CD4-positive, CD25-positive, alpha-beta regulatory T cell (primary cell): ENCODE data around the gene HOGA1. TPM values are rescaled to one million over a fixed set of nuclear protein-coding genes. Genes with fewer than 3 reads are reported as not detected.
A peak's percentile ranks its signal among the peaks of the same experiment; 100 is the strongest.
"Not testable (repeated sequence)": the region's sequence is repeated elsewhere in the genome, so short reads cannot be mapped to it uniquely, and the experiment has no call there.

Experiments used
- ATAC-seq, 2 donors: fragments of 150-1000 bp; cut with Tn5 transposase; one replicate each; pipeline ENCODE4 v1.10.0; 2021; ENCODE audit warnings: low read depth in 2 of 2, moderate number of reproducible peaks in 2 of 2, moderate library complexity in 1 of 2
- DNase-seq, 3 donors: peaks; one replicate each; pipeline versions ENCODE4 v3.0.0 to v3.0.0-alpha.2; 2012 to 2022; ENCODE audit warnings: mixed read lengths in 1 of 3
- H3K27ac ChIP-seq: one replicate; pipeline ENCODE4 v1.7.0; 2013; ENCODE audit warnings: mild to moderate bottlenecking, low read length; ENCODE audit not compliant: insufficient read depth, poor library complexity, severe bottlenecking
- H3K27me3 ChIP-seq: one replicate; pipeline ENCODE4 v1.7.0; 2013; ENCODE audit warnings: low read length; ENCODE audit not compliant: control insufficient read depth, insufficient read depth
- H3K36me3 ChIP-seq: one replicate; pipeline ENCODE4 v1.7.0; 2013; ENCODE audit warnings: mild to moderate bottlenecking, low read length, moderate library complexity; ENCODE audit not compliant: control insufficient read depth, insufficient read depth
- H3K4me1 ChIP-seq: 2 replicates; pipeline ENCODE4 v1.7.0; 2013; ENCODE audit warnings: mild to moderate bottlenecking, low read length; ENCODE audit not compliant: insufficient read depth, control insufficient read depth, poor library complexity, severe bottlenecking
- H3K4me3 ChIP-seq: one replicate; pipeline ENCODE4 v1.7.0; 2013; ENCODE audit warnings: low read depth, mild to moderate bottlenecking, low read length, moderate library complexity
- H3K9me3 ChIP-seq, 2 experiments: 1 replicate in 1 of 2; 2 replicates in 1 of 2; pipeline ENCODE4 v1.7.0; 2013; ENCODE audit warnings: low read length in 2 of 2, mild to moderate bottlenecking in 1 of 2, moderate library complexity in 1 of 2; ENCODE audit not compliant: control insufficient read depth in 2 of 2
- H3K27ac Mint-ChIP-seq, 3 donors: one replicate each; pipeline ENCODE4 v1.8.0; 2020 to 2022; ENCODE audit warnings: mild to moderate bottlenecking in 3 of 3, mixed read lengths in 3 of 3, moderate library complexity in 2 of 3
- H3K27me3 Mint-ChIP-seq: one replicate; pipeline ENCODE4 v1.8.0; 2022; ENCODE audit warnings: mild to moderate bottlenecking, mixed read lengths
- H3K36me3 Mint-ChIP-seq: one replicate; pipeline ENCODE4 v1.8.0; 2020; ENCODE audit warnings: mixed read lengths
- H3K4me1 Mint-ChIP-seq, 4 donors: one replicate each; pipeline ENCODE4 v1.8.0; 2020 to 2022; ENCODE audit warnings: mixed read lengths in 4 of 4, mild to moderate bottlenecking in 1 of 4
- H3K4me3 Mint-ChIP-seq, 4 donors: one replicate each; pipeline ENCODE4 v1.8.0; 2020 to 2022; ENCODE audit warnings: mild to moderate bottlenecking in 4 of 4, mixed read lengths in 4 of 4, moderate library complexity in 3 of 4
- H3K9me3 Mint-ChIP-seq, 7 donors: one replicate each; pipeline ENCODE4 v1.8.0; 2020 to 2022; ENCODE audit warnings: mixed read lengths in 7 of 7, mild to moderate bottlenecking in 3 of 7, moderate library complexity in 2 of 7
- polyA plus RNA-seq, 4 donors: library from polyadenylated mRNA; unstranded; fragments of 300-500 nt; fragmentation: Illumina TruSeq; gene quantifications; one replicate each; pipeline ENCODE4 v1.2.3, GENCODE V29; 2021
- total RNA-seq: library from RNA; stranded (reverse); gene quantifications from one replicate; pipeline ENCODE4 v1.2.3, GENCODE V29; 2022

HOGA1 gene
- total and polyA plus RNA-seq, 5 donors from 2014 or later, result not detected

DNA sequence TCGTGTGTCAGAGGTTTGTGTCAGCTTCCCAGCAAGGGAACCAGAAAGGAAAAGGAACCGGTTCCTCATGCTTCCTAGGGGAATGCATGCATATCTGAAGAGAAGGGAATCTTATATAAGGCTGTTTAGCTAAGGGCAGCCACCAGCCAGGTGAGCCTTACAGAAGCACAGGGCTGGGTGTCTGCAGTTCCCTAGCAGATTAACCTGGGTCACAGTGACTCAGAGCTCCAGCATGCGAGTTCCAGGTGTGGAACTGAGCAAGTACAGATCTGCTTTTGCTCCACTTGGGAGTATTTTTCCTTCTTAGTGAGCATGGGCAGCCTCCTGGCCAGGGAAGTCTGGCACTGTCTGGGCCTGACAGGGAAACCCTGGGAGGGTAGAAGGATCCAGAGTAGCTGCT lies 12.6 kb upstream of the HOGA1 start:
- Mint-ChIP-seq H3K4me3 (no peak overlapping the region), H3K27ac (no peak overlapping the region), H3K4me1 (no peaks in the 10 kb centered on the region), H3K9me3 (no peaks in the 10 kb centered on the region), H3K36me3 (peaks cover 3% of the 10 kb centered on the region), H3K27me3 (peaks cover 4% of the 10 kb centered on the region)
- Histone ChIP-seq H3K9me3 (no peaks in the 10 kb centered on the region), H3K4me3 (no peak overlapping the region), H3K27ac (no peak overlapping the region), H3K36me3 (no peaks in the 10 kb centered on the region), H3K27me3 (no peaks in the 10 kb centered on the region), H3K4me1 (no peaks in the 10 kb centered on the region)
- ATAC-seq, result no peak
- DNase-seq, result no peak

GRCh38 chr10:97572214-97572989 lies 11.8 kb upstream of the HOGA1 start, which contains the start of gene ANKRD2:
Gene ANKRD2 (plus strand): TSS chr10:97572779. CDS start chr10:97572789, 10 bp downstream.
- H3K27me3 Mint-ChIP-seq, result peaks cover 4% of the 10 kb centered on the region
- H3K4me3 Mint-ChIP-seq, result no peak within 1 kb of the TSS
- H3K9me3 ChIP-seq, result no peaks in the 10 kb centered on the region
- peak; percentile 44 to 67 for ATAC-seq
- H3K27ac ChIP-seq, result no peak within 1 kb of the TSS
- peak; percentile 15 to 65 (median 44) for DNase-seq
- no peaks in the 10 kb centered on the region for H3K4me1 Mint-ChIP-seq
- peaks cover 3% of the 10 kb centered on the region for H3K36me3 Mint-ChIP-seq
- peak within 1 kb of the TSS in 1 of 3 donors; percentile 62 for H3K27ac Mint-ChIP-seq
- H3K4me1 ChIP-seq, result no peaks in the 10 kb centered on the region
- H3K27me3 ChIP-seq, result no peaks in the 10 kb centered on the region
- H3K4me3 ChIP-seq, result no peak within 1 kb of the TSS
- no peaks in the 10 kb centered on the region for H3K36me3 ChIP-seq
- H3K9me3 Mint-ChIP-seq, result no peaks in the 10 kb centered on the region

DNA sequence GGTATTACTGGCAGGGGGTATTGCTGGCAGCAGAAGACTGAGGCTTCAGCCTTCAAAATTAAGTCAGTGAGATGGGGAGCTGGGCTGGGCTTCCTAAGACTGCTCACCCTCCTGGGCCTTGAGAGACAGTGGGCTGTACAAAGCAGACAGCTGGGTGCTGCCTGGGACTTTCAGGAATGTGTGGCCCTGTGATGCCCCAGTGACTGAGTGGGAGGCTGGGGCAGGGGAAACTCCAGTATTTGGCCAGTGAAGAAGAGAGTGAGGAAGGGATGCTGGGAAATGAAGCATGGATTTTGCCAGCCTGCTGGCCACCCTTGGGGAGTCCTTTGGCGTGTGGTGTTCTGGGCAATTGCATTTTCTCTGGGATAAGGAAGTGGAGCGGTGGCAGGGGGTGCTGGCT lies 11.2 kb upstream of the HOGA1 start:
- no peaks in the 10 kb centered on the region for H3K4me1 ChIP-seq
- H3K36me3 ChIP-seq, result no peaks in the 10 kb centered on the region
- Mint-ChIP-seq H3K4me3 (no peak overlapping the region), H3K9me3 (no peaks in the 10 kb centered on the region), H3K27ac (peak overlapping the region in 1 of 3 donors; percentile 62), H3K36me3 (peaks cover 3% of the 10 kb centered on the region), H3K4me1 (no peaks in the 10 kb centered on the region), H3K27me3 (peaks cover 4% of the 10 kb centered on the region)
- no peak overlapping the region for H3K4me3 ChIP-seq
- H3K9me3 ChIP-seq, result no peaks in the 10 kb centered on the region
- no peak for DNase-seq
- H3K27me3 ChIP-seq, result no peaks in the 10 kb centered on the region
- H3K27ac ChIP-seq, result no peak overlapping the region
- no peak for ATAC-seq

DNA sequence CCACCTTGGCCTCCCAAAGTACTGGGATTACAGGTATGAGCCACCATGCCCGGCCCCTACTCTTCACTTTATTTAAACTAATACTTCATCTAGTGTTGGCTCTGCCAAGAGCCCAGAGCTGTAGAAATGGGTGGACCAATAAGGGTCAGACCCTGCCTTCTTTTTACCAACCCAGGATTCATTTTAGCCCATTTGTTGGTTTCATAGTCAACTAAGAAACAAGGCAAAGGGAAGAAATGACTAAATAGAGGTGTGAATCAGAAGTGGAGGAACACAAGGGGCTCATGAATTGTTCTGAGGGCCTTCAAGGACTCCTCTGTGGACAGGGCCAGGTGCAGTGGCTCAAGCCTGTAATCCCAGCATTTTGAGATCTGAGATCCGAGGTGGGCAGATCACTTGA lies 10.5 kb upstream of the HOGA1 start:
- Histone ChIP-seq H3K27me3 (no peaks in the 10 kb centered on the region), H3K27ac (no peak overlapping the region), H3K36me3 (no peaks in the 10 kb centered on the region), H3K4me3 (no peak overlapping the region), H3K9me3 (no peaks in the 10 kb centered on the region), H3K4me1 (no peaks in the 10 kb centered on the region)
- DNase-seq (no peak), ATAC-seq (no peak)
- Mint-ChIP-seq H3K9me3 (no peaks in the 10 kb centered on the region), H3K27ac (no peak overlapping the region), H3K4me1 (no peaks in the 10 kb centered on the region), H3K27me3 (peaks cover 4% of the 10 kb centered on the region), H3K36me3 (peaks cover 3% of the 10 kb centered on the region), H3K4me3 (no peak overlapping the region)

- Mint-ChIP-seq H3K9me3 (no peaks in the 10 kb centered on the region), H3K4me1 (no peaks in the 10 kb centered on the region), H3K36me3 (peaks cover 2% of the 10 kb centered on the region), H3K27me3 (peaks cover 4% of the 10 kb centered on the region), H3K27ac (no peak overlapping the region), H3K4me3 (no peak overlapping the region)
- DNase-seq (no peak), ATAC-seq (no peak)
- H3K4me1 ChIP-seq, result no peaks in the 10 kb centered on the region
- H3K27me3 ChIP-seq, result no peaks in the 10 kb centered on the region
- no peak overlapping the region for H3K4me3 ChIP-seq
- H3K9me3 ChIP-seq, result no peaks in the 10 kb centered on the region
- H3K36me3 ChIP-seq, result no peaks in the 10 kb centered on the region
- H3K27ac ChIP-seq, result no peak overlapping the region
Measured at GRCh38 chr10:97574374-97575126, 9.6 kb upstream of the HOGA1 start.

- H3K27ac ChIP-seq, result no peak overlapping the region
- H3K27me3 ChIP-seq, result no peaks in the 10 kb centered on the region
- ATAC-seq (no peak), DNase-seq (no peak)
- Mint-ChIP-seq H3K9me3 (no peaks in the 10 kb centered on the region), H3K27me3 (peaks cover 4% of the 10 kb centered on the region), H3K4me3 (no peak overlapping the region), H3K27ac (no peak overlapping the region), H3K36me3 (no peaks in the 10 kb centered on the region), H3K4me1 (no peaks in the 10 kb centered on the region)
- no peaks in the 10 kb centered on the region for H3K36me3 ChIP-seq
- no peak overlapping the region for H3K4me3 ChIP-seq
- no peaks in the 10 kb centered on the region for H3K4me1 ChIP-seq
- no peaks in the 10 kb centered on the region for H3K9me3 ChIP-seq
Measured at GRCh38 chr10:97575127-97575668, 9.0 kb upstream of the HOGA1 start.

GRCh38 chr10:97576487-97576886 lies 7.7 kb upstream of the HOGA1 start:
- H3K36me3 ChIP-seq, H3K4me1 ChIP-seq, H3K9me3 ChIP-seq, H3K4me3 ChIP-seq, H3K27ac Mint-ChIP-seq, DNase-seq, H3K27me3 Mint-ChIP-seq, H3K9me3 Mint-ChIP-seq, H3K4me3 Mint-ChIP-seq, H3K4me1 Mint-ChIP-seq, ATAC-seq, H3K27me3 ChIP-seq, H3K27ac ChIP-seq, H3K36me3 Mint-ChIP-seq: not testable (repeated sequence)
